ENCODE measurements around the gene EIF4E1B. TPM values are rescaled to one million over a fixed set of nuclear protein-coding genes. Genes with fewer than 3 reads are reported as not detected.

EIF4E1B gene
- total and polyA plus RNA-seq, 2 experiments from 2014 or later = 0.17 TPM; not detected in 1

DNA sequence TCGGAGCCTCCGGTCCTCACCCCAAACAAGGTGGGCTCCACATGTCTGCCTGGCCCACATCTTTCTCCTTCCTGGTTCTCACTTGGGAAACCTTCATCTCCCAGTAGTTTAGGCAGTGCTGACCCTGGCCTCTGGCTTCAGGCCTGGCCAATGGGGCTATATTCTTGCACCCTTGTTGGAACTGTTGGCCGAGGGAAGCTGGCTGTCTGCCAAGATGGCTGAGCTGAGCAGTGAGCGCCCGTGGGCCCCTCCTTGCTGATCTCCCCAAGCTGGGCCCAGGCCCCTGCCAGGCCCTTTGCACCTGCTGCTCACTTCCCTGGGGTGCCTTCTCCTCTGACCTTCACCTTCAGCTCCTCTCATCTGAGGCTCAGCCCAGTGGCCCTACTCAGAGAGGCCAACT lies 48.1 kb downstream of the EIF4E1B start:
- TF ChIP-seq, protein P1, sequence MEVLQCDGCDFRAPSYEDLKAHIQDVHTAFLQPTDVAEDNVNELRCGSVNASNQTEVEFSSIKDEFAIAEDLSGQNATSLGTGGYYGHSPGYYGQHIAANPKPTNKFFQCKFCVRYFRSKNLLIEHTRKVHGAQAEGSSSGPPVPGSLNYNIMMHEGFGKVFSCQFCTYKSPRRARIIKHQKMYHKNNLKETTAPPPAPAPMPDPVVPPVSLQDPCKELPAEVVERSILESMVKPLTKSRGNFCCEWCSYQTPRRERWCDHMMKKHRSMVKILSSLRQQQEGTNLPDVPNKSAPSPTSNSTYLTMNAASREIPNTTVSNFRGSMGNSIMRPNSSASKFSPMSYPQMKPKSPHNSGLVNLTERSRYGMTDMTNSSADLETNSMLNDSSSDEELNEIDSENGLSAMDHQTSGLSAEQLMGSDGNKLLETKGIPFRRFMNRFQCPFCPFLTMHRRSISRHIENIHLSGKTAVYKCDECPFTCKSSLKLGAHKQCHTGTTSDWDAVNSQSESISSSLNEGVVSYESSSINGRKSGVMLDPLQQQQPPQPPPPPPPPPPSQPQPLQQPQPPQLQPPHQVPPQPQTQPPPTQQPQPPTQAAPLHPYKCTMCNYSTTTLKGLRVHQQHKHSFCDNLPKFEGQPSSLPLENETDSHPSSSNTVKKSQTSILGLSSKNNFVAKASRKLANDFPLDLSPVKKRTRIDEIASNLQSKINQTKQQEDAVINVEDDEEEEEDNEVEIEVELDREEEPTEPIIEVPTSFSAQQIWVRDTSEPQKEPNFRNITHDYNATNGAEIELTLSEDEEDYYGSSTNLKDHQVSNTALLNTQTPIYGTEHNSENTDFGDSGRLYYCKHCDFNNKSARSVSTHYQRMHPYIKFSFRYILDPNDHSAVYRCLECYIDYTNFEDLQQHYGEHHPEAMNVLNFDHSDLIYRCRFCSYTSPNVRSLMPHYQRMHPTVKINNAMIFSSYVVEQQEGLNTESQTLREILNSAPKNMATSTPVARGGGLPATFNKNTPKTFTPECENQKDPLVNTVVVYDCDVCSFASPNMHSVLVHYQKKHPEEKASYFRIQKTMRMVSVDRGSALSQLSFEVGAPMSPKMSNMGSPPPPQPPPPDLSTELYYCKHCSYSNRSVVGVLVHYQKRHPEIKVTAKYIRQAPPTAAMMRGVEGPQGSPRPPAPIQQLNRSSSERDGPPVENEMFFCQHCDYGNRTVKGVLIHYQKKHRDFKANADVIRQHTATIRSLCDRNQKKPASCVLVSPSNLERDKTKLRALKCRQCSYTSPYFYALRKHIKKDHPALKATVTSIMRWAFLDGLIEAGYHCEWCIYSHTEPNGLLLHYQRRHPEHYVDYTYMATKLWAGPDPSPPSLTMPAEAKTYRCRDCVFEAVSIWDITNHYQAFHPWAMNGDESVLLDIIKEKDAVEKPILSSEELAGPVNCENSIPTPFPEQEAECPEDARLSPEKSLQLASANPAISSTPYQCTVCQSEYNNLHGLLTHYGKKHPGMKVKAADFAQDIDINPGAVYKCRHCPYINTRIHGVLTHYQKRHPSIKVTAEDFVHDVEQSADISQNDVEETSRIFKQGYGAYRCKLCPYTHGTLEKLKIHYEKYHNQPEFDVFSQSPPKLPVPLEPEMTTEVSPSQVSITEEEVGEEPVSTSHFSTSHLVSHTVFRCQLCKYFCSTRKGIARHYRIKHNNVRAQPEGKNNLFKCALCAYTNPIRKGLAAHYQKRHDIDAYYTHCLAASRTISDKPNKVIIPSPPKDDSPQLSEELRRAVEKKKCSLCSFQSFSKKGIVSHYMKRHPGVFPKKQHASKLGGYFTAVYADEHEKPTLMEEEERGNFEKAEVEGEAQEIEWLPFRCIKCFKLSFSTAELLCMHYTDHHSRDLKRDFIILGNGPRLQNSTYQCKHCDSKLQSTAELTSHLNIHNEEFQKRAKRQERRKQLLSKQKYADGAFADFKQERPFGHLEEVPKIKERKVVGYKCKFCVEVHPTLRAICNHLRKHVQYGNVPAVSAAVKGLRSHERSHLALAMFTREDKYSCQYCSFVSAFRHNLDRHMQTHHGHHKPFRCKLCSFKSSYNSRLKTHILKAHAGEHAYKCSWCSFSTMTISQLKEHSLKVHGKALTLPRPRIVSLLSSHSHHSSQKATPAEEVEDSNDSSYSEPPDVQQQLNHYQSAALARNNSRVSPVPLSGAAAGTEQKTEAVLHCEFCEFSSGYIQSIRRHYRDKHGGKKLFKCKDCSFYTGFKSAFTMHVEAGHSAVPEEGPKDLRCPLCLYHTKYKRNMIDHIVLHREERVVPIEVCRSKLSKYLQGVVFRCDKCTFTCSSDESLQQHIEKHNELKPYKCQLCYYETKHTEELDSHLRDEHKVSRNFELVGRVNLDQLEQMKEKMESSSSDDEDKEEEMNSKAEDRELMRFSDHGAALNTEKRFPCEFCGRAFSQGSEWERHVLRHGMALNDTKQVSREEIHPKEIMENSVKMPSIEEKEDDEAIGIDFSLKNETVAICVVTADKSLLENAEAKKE (CRISPR knock-in tag; IDR thresholded peaks at IDR 0.05) = no peak
- TF ChIP-seq, protein P2, sequence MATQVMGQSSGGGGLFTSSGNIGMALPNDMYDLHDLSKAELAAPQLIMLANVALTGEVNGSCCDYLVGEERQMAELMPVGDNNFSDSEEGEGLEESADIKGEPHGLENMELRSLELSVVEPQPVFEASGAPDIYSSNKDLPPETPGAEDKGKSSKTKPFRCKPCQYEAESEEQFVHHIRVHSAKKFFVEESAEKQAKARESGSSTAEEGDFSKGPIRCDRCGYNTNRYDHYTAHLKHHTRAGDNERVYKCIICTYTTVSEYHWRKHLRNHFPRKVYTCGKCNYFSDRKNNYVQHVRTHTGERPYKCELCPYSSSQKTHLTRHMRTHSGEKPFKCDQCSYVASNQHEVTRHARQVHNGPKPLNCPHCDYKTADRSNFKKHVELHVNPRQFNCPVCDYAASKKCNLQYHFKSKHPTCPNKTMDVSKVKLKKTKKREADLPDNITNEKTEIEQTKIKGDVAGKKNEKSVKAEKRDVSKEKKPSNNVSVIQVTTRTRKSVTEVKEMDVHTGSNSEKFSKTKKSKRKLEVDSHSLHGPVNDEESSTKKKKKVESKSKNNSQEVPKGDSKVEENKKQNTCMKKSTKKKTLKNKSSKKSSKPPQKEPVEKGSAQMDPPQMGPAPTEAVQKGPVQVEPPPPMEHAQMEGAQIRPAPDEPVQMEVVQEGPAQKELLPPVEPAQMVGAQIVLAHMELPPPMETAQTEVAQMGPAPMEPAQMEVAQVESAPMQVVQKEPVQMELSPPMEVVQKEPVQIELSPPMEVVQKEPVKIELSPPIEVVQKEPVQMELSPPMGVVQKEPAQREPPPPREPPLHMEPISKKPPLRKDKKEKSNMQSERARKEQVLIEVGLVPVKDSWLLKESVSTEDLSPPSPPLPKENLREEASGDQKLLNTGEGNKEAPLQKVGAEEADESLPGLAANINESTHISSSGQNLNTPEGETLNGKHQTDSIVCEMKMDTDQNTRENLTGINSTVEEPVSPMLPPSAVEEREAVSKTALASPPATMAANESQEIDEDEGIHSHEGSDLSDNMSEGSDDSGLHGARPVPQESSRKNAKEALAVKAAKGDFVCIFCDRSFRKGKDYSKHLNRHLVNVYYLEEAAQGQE (IDR thresholded peaks at IDR 0.05; ENCODE audit: unreplicated experiment) = no peak
- TF ChIP-seq ZNF331 (CRISPR knock-in tag; IDR thresholded peaks at IDR 0.05; ENCODE audit: low read depth) = no peak
- no peak for TF ChIP-seq STAT1 (IDR thresholded peaks at IDR 0.05; ENCODE audit: unreplicated experiment)
- no peak for TF ChIP-seq EZH2phosphoT487 (IDR thresholded peaks at IDR 0.05; ENCODE audit: unreplicated experiment)
- no peak for TF ChIP-seq CTCF (conservative IDR thresholded peaks at IDR 0.05; ENCODE audit: low read depth in 2 of 2)
- TF ChIP-seq ETS1 (IDR thresholded peaks at IDR 0.05) = no peak
- no peak for TF ChIP-seq NANOG (IDR thresholded peaks at IDR 0.05; ENCODE audit: borderline replicate concordance)
- no peak for TF ChIP-seq POLR2AphosphoS5 (IDR thresholded peaks at IDR 0.05; ENCODE audit: low read depth)
- TF ChIP-seq ZNF114 (CRISPR knock-in tag; IDR thresholded peaks at IDR 0.05) = no peak
- no peak for TF ChIP-seq JUNB (IDR thresholded peaks at IDR 0.05; ENCODE audit: unreplicated experiment)
- TF ChIP-seq CREB1 (CRISPR knock-in tag; IDR thresholded peaks at IDR 0.05; ENCODE audit: low read depth) = no peak
- TF ChIP-seq EZH2 (IDR thresholded peaks at IDR 0.05; ENCODE audit: low read depth, unreplicated experiment) = no peak
- Mint-ChIP-seq H3K9me3 (no peaks in the 10 kb centered on the region; the same call in 2 of the 3 replicates), H3K27me3 (ENCODE audit: insufficient read depth, low read depth, poor library complexity) (peaks cover 22% of the 10 kb centered on the region), H3K4me3 (no peak overlapping the region), H3K27ac (no peak overlapping the region), H3K4me1 (peaks cover 16% of the 10 kb centered on the region), H3K36me3 (ENCODE audit: low read depth) (no peaks in the 10 kb centered on the region)
- H3K4me3 ChIP-seq = no peak overlapping the region
- DNase-seq (ENCODE audit: low spot score) (no peak), ATAC-seq (no peak)
- H2AFZ ChIP-seq = no peak overlapping the region
- 0 out of 2 replicates have a peak, but pooled peaks cover 3% of the 10 kb centered on the region for H3K4me1 ChIP-seq (ENCODE audit: insufficient read depth)
- peaks cover 22% of the 10 kb centered on the region for H3K27me3 ChIP-seq (ENCODE audit: insufficient read depth)
- H3K36me3 ChIP-seq (ENCODE audit: insufficient read depth) = no peaks in the 10 kb centered on the region
- H3K79me2 ChIP-seq (replicated peaks; ENCODE audit: insufficient read depth) = no peaks in the 10 kb centered on the region
- H3K4me2 ChIP-seq = no peak overlapping the region
- H3K27ac ChIP-seq (ENCODE audit: low read depth) = no peak overlapping the region
- H4K20me1 ChIP-seq (replicated peaks; ENCODE audit: insufficient read depth) = no peaks in the 10 kb centered on the region
- H3F3A ChIP-seq (replicated peaks; ENCODE audit: low read depth) = no peaks in the 10 kb centered on the region
- no peaks in the 10 kb centered on the region for H3K9me2 ChIP-seq (ENCODE audit: insufficient read depth)
